AG08395 (cell line): ENCODE data around the gene CHMP5.
"Not testable (repeated sequence)": the region's sequence is repeated elsewhere in the genome, so short reads cannot be mapped to it uniquely, and the experiment has no call there.

Experiments used
- DNase-seq: peaks from one replicate; pipeline ENCODE4 v3.0.0; 2012; ENCODE audit warnings: mixed read lengths, low spot score

Gene CHMP5

GRCh38 chr9:33277484-33277883, 12.6 kb downstream of the CHMP5 start:
- DNase-seq = no peak

- no peak for DNase-seq
These were observed 20.7 kb downstream of the CHMP5 start for GRCh38 chr9:33285502-33285901.

GRCh38 chr9:33287087-33287490, 22.2 kb downstream of the CHMP5 start:
- DNase-seq = peak; percentile 80

GRCh38 chr9:33288235-33288634, 23.4 kb downstream of the CHMP5 start:
- no peak for DNase-seq

GRCh38 chr9:33288828-33289483, 24.1 kb downstream of the CHMP5 start:
- no peak for DNase-seq

- no peak for DNase-seq
These were observed 24.6 kb downstream of the CHMP5 start for GRCh38 chr9:33289496-33289895.

- no peak for DNase-seq
These were observed 25.0 kb downstream of the CHMP5 start for GRCh38 chr9:33289936-33290246.

- peak; percentile 98 for DNase-seq
These were observed 25.6 kb downstream of the CHMP5 start, which contains the start of gene NFX1 for GRCh38 chr9:33290247-33291030. NFX1 (plus strand) TSS chr9:33290516; CDS start chr9:33290573, 57 bp downstream.

- DNase-seq = no peak
These were observed 26.2 kb downstream of the CHMP5 start for GRCh38 chr9:33291031-33291397.

- no peak for DNase-seq
These were observed 27.1 kb downstream of the CHMP5 start for GRCh38 chr9:33291901-33292300.

GRCh38 chr9:33293782-33294181, 28.9 kb downstream of the CHMP5 start:
- DNase-seq = no peak

GRCh38 chr9:33294670-33295432, 30.0 kb downstream of the CHMP5 start:
- no peak for DNase-seq

GRCh38 chr9:33295571-33295970, 30.7 kb downstream of the CHMP5 start:
- DNase-seq = no peak

- no peak for DNase-seq
These were observed 32.6 kb downstream of the CHMP5 start for GRCh38 chr9:33297432-33297831.

- no peak for DNase-seq
These were observed 35.7 kb downstream of the CHMP5 start for GRCh38 chr9:33300546-33300945.

GRCh38 chr9:33304362-33304761, 39.5 kb downstream of the CHMP5 start:
- DNase-seq = no peak

- DNase-seq = no peak
These were observed 41.2 kb downstream of the CHMP5 start for GRCh38 chr9:33306037-33306436.

- no peak for DNase-seq
These were observed 42.2 kb downstream of the CHMP5 start for GRCh38 chr9:33307067-33307466.

GRCh38 chr9:33309903-33310302, 45.1 kb downstream of the CHMP5 start:
- no peak for DNase-seq

- DNase-seq = no peak
These were observed 45.9 kb downstream of the CHMP5 start for GRCh38 chr9:33310748-33311147.

- DNase-seq = no peak
These were observed 47.1 kb downstream of the CHMP5 start for GRCh38 chr9:33311953-33312352.

- DNase-seq = no peak
These were observed 50.5 kb downstream of the CHMP5 start for GRCh38 chr9:33315371-33315770.

- DNase-seq = not testable (repeated sequence)
These were observed 52.3 kb downstream of the CHMP5 start for GRCh38 chr9:33317136-33317535.
